NCI-H446 (cell line): ENCODE measurements around the gene TPBGL.

Experiments
- DNase-seq, 2 experiments: peaks; one replicate each; lab custom pipeline; 2025; lab: John Stamatoyannopoulos, UW

TPBGL gene

GRCh38 chr11:75246006-75246670, 5.6 kb downstream of the TPBGL start:
- no peak for DNase-seq

GRCh38 chr11:75246671-75247350, 6.2 kb downstream of the TPBGL start:
- DNase-seq, result no peak

GRCh38 chr11:75248924-75249256, 8.3 kb downstream of the TPBGL start:
- no peak for DNase-seq

- DNase-seq, result no peak
Observed at GRCh38 chr11:75249704-75250103, 9.1 kb downstream of the TPBGL start.

- DNase-seq, result no peak
Observed at GRCh38 chr11:75254326-75254725, 13.8 kb downstream of the TPBGL start.

GRCh38 chr11:75260396-75261170, 20.0 kb downstream of the TPBGL start:
- no peak for DNase-seq

- no peak for DNase-seq
Observed at GRCh38 chr11:75261902-75262361, 21.4 kb downstream of the TPBGL start.

GRCh38 chr11:75262436-75262835, 21.9 kb downstream of the TPBGL start:
- DNase-seq, result no peak

- DNase-seq, result no peak
Observed at GRCh38 chr11:75262961-75263852, 22.6 kb downstream of the TPBGL start.

GRCh38 chr11:75263944-75264349, 23.4 kb downstream of the TPBGL start:
- no peak for DNase-seq

- no peak for DNase-seq
Observed at GRCh38 chr11:75264356-75264755, 23.8 kb downstream of the TPBGL start.

- DNase-seq, result no peak
Observed at GRCh38 chr11:75264971-75265370, 24.4 kb downstream of the TPBGL start.

- DNase-seq, result no peak
Observed at GRCh38 chr11:75265851-75266531, 25.4 kb downstream of the TPBGL start.

GRCh38 chr11:75267171-75267970, 26.8 kb downstream of the TPBGL start:
- DNase-seq, result no peak

- DNase-seq, result no peak
Observed at GRCh38 chr11:75268626-75269366, 28.2 kb downstream of the TPBGL start.

- no peak for DNase-seq
Observed at GRCh38 chr11:75269367-75269660, 28.7 kb downstream of the TPBGL start.

GRCh38 chr11:75269896-75270295, 29.3 kb downstream of the TPBGL start:
- DNase-seq, result no peak

GRCh38 chr11:75270896-75271418, 30.4 kb downstream of the TPBGL start:
- DNase-seq, result no peak

- no peak for DNase-seq
Observed at GRCh38 chr11:75271730-75272129, 31.2 kb downstream of the TPBGL start.

- DNase-seq, result no peak
Observed at GRCh38 chr11:75272391-75272790, 31.8 kb downstream of the TPBGL start.
